Osteocyte (in vitro differentiated cells): ENCODE results near the gene SH3BGR. TPM values are rescaled to one million over a fixed set of nuclear protein-coding genes. Genes with fewer than 3 reads are reported as not detected.
"Not testable (repeated sequence)": the region's sequence is repeated elsewhere in the genome, so short reads cannot be mapped to it uniquely, and the experiment has no call there.

ENCODE experiments used
- DNase-seq: peaks from one replicate; pipeline ENCODE4 v3.0.0; 2021; ENCODE audit warnings: mixed read lengths; ENCODE audit not compliant: unreplicated experiment; ENCODE audit errors: extremely low spot score
- H3K27ac Mint-ChIP-seq: one replicate; pipeline ENCODE4 v1.8.0; 2021; ENCODE audit warnings: mild to moderate bottlenecking, mixed read lengths; ENCODE audit not compliant: unreplicated experiment
- H3K27me3 Mint-ChIP-seq: one replicate; pipeline ENCODE4 v1.8.0; 2021; ENCODE audit warnings: mixed read lengths; ENCODE audit not compliant: unreplicated experiment
- H3K36me3 Mint-ChIP-seq: one replicate; pipeline ENCODE4 v1.8.0; 2021; ENCODE audit warnings: mixed read lengths; ENCODE audit not compliant: unreplicated experiment
- H3K4me1 Mint-ChIP-seq: one replicate; pipeline ENCODE4 v1.8.0; 2021; ENCODE audit warnings: mixed read lengths; ENCODE audit not compliant: unreplicated experiment
- H3K4me3 Mint-ChIP-seq: one replicate; pipeline ENCODE4 v1.8.0; 2021; ENCODE audit warnings: mild to moderate bottlenecking, moderate library complexity, mixed read lengths; ENCODE audit not compliant: unreplicated experiment
- H3K9me3 Mint-ChIP-seq: one replicate; pipeline ENCODE4 v1.8.0; 2021; ENCODE audit warnings: mixed read lengths; ENCODE audit not compliant: unreplicated experiment
- CTCF ChIP-seq: fragments of 200-600 bp; sonication (generic); IDR thresholded peaks from 2 replicates; pipeline ENCODE4 v1.5.0; 2021; ENCODE audit warnings: antibody characterized with exemption, mild to moderate bottlenecking, moderate library complexity
- total RNA-seq: library from RNA; stranded (reverse); gene quantifications from 2 replicates; pipeline ENCODE4 v1.2.1, GENCODE V29; 2021

The SH3BGR gene
- total RNA-seq, 1 donor from 2014 or later: 1.2 TPM

DNA sequence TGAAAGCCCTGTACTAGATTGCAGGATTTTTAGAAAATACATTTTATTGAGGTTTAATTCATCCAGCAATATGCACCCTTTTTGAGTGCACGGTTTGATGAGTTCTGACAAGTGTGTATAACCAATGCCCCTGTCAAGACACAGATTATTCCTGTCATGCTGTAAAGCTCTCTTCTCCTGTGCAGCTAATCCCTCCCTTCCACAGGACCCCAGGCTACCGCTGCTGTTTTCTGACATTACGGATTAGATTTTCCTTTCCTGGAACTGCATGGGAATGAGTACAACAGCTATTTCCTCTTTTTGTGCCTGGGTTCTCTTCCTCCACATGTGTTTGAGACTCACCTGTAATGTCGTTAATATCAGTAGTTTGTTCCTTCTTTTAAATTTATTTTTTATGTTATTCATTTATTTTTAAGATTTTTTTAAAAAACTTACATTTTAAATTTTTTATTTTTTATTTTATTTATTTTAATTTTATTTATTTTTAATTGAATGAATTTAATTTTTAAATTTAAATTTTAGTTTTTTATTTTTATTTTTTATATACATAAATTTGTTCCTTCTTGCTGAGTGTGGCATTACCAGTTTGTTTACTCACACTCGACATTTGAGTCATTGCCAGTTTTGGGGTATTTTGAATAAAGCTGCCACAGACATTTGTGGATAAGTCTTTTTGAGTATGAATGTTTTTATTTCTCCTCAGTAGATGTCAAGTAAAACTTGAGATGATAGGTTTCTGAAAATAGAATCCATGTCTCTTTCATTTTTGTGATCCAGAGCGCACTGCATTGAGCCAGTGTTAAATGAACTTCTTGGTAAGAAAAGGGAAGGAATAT is 82.0 kb downstream of the SH3BGR start:
- Mint-ChIP-seq H3K9me3 (no peaks in the 10 kb centered on the region), H3K27ac (no peak overlapping the region), H3K27me3 (no peaks in the 10 kb centered on the region), H3K4me3 (no peak overlapping the region), H3K36me3 (no peaks in the 10 kb centered on the region), H3K4me1 (no peaks in the 10 kb centered on the region)
- no peak for TF ChIP-seq CTCF
- DNase-seq: no peak

GRCh38 chr21:39535646-39536437 is 84.1 kb downstream of the SH3BGR start:
- Mint-ChIP-seq H3K9me3 (no peaks in the 10 kb centered on the region), H3K36me3 (no peaks in the 10 kb centered on the region), H3K4me3 (no peak overlapping the region), H3K27me3 (no peaks in the 10 kb centered on the region), H3K4me1 (no peaks in the 10 kb centered on the region), H3K27ac (no peak overlapping the region)
- no peak for DNase-seq
- TF ChIP-seq CTCF: no peak

- no peak for TF ChIP-seq CTCF
- H3K4me3 Mint-ChIP-seq: no peak overlapping the region
- H3K36me3 Mint-ChIP-seq: no peaks in the 10 kb centered on the region
- no peak for DNase-seq
- H3K27ac Mint-ChIP-seq: no peak overlapping the region
- H3K4me1 Mint-ChIP-seq: no peaks in the 10 kb centered on the region
- no peaks in the 10 kb centered on the region for H3K27me3 Mint-ChIP-seq
- H3K9me3 Mint-ChIP-seq: no peaks in the 10 kb centered on the region
Observed at GRCh38 chr21:39536835-39537234, 85.1 kb downstream of the SH3BGR start.

DNA sequence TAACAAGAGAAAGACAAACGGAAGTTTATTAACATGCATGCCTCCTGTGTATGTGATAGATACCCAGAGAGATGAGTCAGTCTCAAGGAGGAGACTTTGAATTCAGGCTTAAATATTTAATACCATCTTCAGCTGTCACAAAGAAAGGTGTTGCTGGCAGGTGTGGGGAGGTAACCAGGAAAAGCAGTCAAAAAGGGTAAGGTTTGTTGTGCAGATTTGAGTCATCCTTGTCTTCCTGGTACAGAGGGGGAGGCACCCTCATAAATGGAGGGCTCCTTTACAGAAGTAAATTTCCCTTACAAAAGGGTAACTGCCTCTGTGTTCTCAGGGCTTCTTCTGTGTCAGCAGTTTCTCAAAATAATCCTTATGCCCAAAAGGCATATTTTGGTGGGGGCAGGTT is 85.8 kb downstream of the SH3BGR start:
- no peak for DNase-seq
- H3K27me3 Mint-ChIP-seq: no peaks in the 10 kb centered on the region
- no peaks in the 10 kb centered on the region for H3K4me1 Mint-ChIP-seq
- H3K9me3 Mint-ChIP-seq: no peaks in the 10 kb centered on the region
- H3K36me3 Mint-ChIP-seq: no peaks in the 10 kb centered on the region
- H3K4me3 Mint-ChIP-seq: no peak overlapping the region
- H3K27ac Mint-ChIP-seq: no peak overlapping the region
- TF ChIP-seq CTCF: no peak

DNA sequence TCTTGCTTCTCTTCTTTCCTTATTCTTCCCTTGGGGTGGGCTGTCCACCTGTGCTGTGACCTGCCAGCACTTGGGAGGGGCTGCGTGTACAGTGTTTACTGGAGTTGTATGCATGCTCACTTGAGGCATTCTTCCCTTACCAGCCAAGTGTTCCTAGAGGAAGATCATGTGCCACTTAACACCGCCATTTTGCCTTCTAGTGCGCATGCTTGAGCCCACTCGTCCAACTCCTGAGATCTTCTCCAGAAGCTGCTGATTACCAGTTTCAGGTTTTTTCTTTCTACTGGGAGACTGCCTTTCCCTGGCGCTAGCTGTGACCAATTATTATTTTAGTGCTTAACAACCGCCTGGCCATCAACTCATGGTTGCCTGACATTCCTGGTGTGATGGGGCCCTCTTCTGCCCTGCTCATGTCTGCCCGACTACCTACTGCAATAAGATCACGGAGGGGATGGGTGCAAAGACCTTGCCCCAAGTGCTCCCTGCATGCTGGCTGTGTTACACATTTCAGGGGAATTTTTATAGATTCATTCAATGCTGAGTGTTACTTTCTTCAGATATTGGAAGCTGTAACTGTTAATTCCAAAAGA is 86.8 kb downstream of the SH3BGR start:
- DNase-seq: no peak
- H3K27ac Mint-ChIP-seq: no peak overlapping the region
- H3K4me1 Mint-ChIP-seq: no peaks in the 10 kb centered on the region
- no peak for TF ChIP-seq CTCF
- no peaks in the 10 kb centered on the region for H3K36me3 Mint-ChIP-seq
- H3K27me3 Mint-ChIP-seq: no peaks in the 10 kb centered on the region
- no peak overlapping the region for H3K4me3 Mint-ChIP-seq
- H3K9me3 Mint-ChIP-seq: no peaks in the 10 kb centered on the region

GRCh38 chr21:39540367-39540766 is 88.6 kb downstream of the SH3BGR start:
- not testable (repeated sequence) for H3K9me3 Mint-ChIP-seq, H3K36me3 Mint-ChIP-seq, H3K27ac Mint-ChIP-seq

More at GRCh38 chr21:39540367-39540766, 88.6 kb downstream of the SH3BGR start:
- not testable (repeated sequence) for DNase-seq, H3K4me3 Mint-ChIP-seq, H3K27me3 Mint-ChIP-seq, H3K4me1 Mint-ChIP-seq
